Measurements from ENCODE around the gene NR5A2.
A peak's percentile ranks its signal among the peaks of the same experiment; 100 is the strongest.

The NR5A2 gene

GRCh38 chr1:200081151-200081968 is 53.9 kb downstream of the NR5A2 start:
- H3K27ac ChIP-seq (ENCODE audit: extremely low read depth, low read depth, low read length): no peak overlapping the region
- no peaks in the 10 kb centered on the region for H3K36me3 ChIP-seq (ENCODE audit: control insufficient read depth in 2 of 2, insufficient read depth in 1 of 2, low read length in 2 of 2)
- no peaks in the 10 kb centered on the region for H3K9me3 ChIP-seq (ENCODE audit: control insufficient read depth, insufficient read depth, low read depth, low read length)
- POLR2A ChIA-PET: no interaction called here
- no peak overlapping the region for H3K4me3 ChIP-seq (ENCODE audit: low read depth, low read length)
- peaks cover 6% of the 10 kb centered on the region for H3K4me1 ChIP-seq (ENCODE audit: control insufficient read depth, insufficient read depth, low read length)
- 0 out of 2 replicates have a peak, but pooled peaks have one; percentile 24 for TF ChIP-seq ZIC2 (tag by site-specific recombination; IDR thresholded peaks at IDR 0.05)
- peak; percentile 49; the same call in 1 of the 2 replicates for TF ChIP-seq PRDM6 (tag by site-specific recombination; IDR thresholded peaks at IDR 0.05)
- TF ChIP-seq SP7 (tag by site-specific recombination; IDR thresholded peaks at IDR 0.05): 0 out of 2 replicates have a peak, but pooled peaks have one; percentile 51
- peak; percentile 57 for TF ChIP-seq WT1 (tag by site-specific recombination; IDR thresholded peaks at IDR 0.05)
- no peak for TF ChIP-seq ZNF600 (tag by site-specific recombination; IDR thresholded peaks at IDR 0.05)
- no peak for TF ChIP-seq ZNF692 (tag by site-specific recombination; IDR thresholded peaks at IDR 0.05)
- TF ChIP-seq ZNF707 (tag by site-specific recombination; IDR thresholded peaks at IDR 0.05): no peak
- peak; percentile 57 for TF ChIP-seq FEZF1 (tag by site-specific recombination; IDR thresholded peaks at IDR 0.05)
- TF ChIP-seq ZNF341 (tag by site-specific recombination; IDR thresholded peaks at IDR 0.05; ENCODE audit: low read depth): no peak
- TF ChIP-seq ZNF184 (tag by site-specific recombination; IDR thresholded peaks at IDR 0.05): no peak
- TF ChIP-seq ZNF335 (tag by site-specific recombination; conservative IDR thresholded peaks at IDR 0.05): no peak
- CTCF ChIA-PET: interaction anchor here (0.7 kb wide), 1 partner anchor 395 kb away, joined by 3 read pairs; no protein-coding TSS in a partner anchor

- Histone ChIP-seq H3K9me3 (ENCODE audit: control insufficient read depth, insufficient read depth, low read depth, low read length) (no peaks in the 10 kb centered on the region), H3K4me1 (ENCODE audit: control insufficient read depth, insufficient read depth, low read length) (peaks cover 6% of the 10 kb centered on the region), H3K27ac (ENCODE audit: extremely low read depth, low read depth, low read length) (no peak overlapping the region), H3K36me3 (ENCODE audit: control insufficient read depth in 2 of 2, insufficient read depth in 1 of 2, low read length in 2 of 2) (no peaks in the 10 kb centered on the region), H3K4me3 (ENCODE audit: low read depth, low read length) (no peak overlapping the region)
- POLR2A ChIA-PET: no interaction called here
- TF ChIP-seq ZNF624 (tag by site-specific recombination; IDR thresholded peaks at IDR 0.05) (no peak), ZNF837 (tag by site-specific recombination; IDR thresholded peaks at IDR 0.05) (no peak), SALL2 (tag by site-specific recombination; IDR thresholded peaks at IDR 0.05; ENCODE audit: borderline replicate concordance) (no peak), ATF2 (tag by site-specific recombination; IDR thresholded peaks at IDR 0.05; ENCODE audit: low read depth) (no peak), ZNF521 (tag by site-specific recombination; IDR thresholded peaks at IDR 0.05) (no peak), ZNF155 (tag by site-specific recombination; IDR thresholded peaks at IDR 0.05) (no peak), AEBP2 (tag by site-specific recombination; IDR thresholded peaks at IDR 0.05; ENCODE audit: borderline replicate concordance) (no peak), ZNF791 (tag by site-specific recombination; IDR thresholded peaks at IDR 0.05) (no peak), ZNF501 (tag by site-specific recombination; IDR thresholded peaks at IDR 0.05) (no peak), GLI4 (tag by site-specific recombination; IDR thresholded peaks at IDR 0.05) (no peak), ZNF510 (tag by site-specific recombination; IDR thresholded peaks at IDR 0.05; ENCODE audit: insufficient replicate concordance) (no peak), ZFP41 (tag by site-specific recombination; IDR thresholded peaks at IDR 0.05; ENCODE audit: borderline replicate concordance) (no peak), ZNF335 (tag by site-specific recombination; conservative IDR thresholded peaks at IDR 0.05) (no peak), ZIC2 (tag by site-specific recombination; IDR thresholded peaks at IDR 0.05) (no peak), MEIS1 (CRISPR knock-in tag; IDR thresholded peaks at IDR 0.05; ENCODE audit: borderline replicate concordance) (no peak), ZNF561 (tag by site-specific recombination; IDR thresholded peaks at IDR 0.05; ENCODE audit: borderline replicate concordance) (no peak), ZNF16 (tag by site-specific recombination; IDR thresholded peaks at IDR 0.05; ENCODE audit: low read depth) (no peak)
- CTCF ChIA-PET: no interaction called here
Observed at GRCh38 chr1:200081969-200082245, 54.4 kb downstream of the NR5A2 start.

Measured in HEK293 (cell line).